ENCODE data around the gene MRPL43. TPM values are rescaled to one million over a fixed set of nuclear protein-coding genes. Genes with fewer than 3 reads are reported as not detected.

MRPL43 gene
- total and polyA plus RNA-seq, 2 donors from 2014 or later = 81.5 to 157 TPM

- no peak for TF ChIP-seq CTCF (IDR thresholded peaks at IDR 0.05; ENCODE audit: borderline replicate concordance, extremely low read depth, insufficient read depth)
- Histone ChIP-seq H3K27me3 (ENCODE audit: control insufficient read depth, insufficient read depth, low read length) (no peaks in the 10 kb centered on the region), H3K4me3 (ENCODE audit: low read length in 3 of 3) (peak overlapping the region in 1 of 3 donors; percentile 76), H3K27ac (ENCODE audit: low read depth in 2 of 2, low read length in 2 of 2) (no peak overlapping the region), H3K9me3 (ENCODE audit: control insufficient read depth in 2 of 3, insufficient read depth in 1 of 3, low read length in 3 of 3) (no peaks in the 10 kb centered on the region), H3K4me1 (ENCODE audit: control insufficient read depth in 2 of 3, insufficient read depth in 2 of 3, low read depth in 1 of 3, low read length in 3 of 3) (peaks cover 5 to 24% (median 24%) of the 10 kb centered on the region in 3 donors), H3K36me3 (ENCODE audit: control insufficient read depth in 2 of 3, insufficient read depth in 3 of 3, low read length in 3 of 3) (peaks cover 4 to 5% (median 4%) of the 10 kb centered on the region in 3 donors), H3K9ac (ENCODE audit: low read length in 3 of 3) (peak overlapping the region in 1 of 3 donors; percentile 69)
- no peak for DNase-seq
- intact Hi-C loops (cut with DNase I) = no loop called here
- no peak for FAIRE-seq
Observed at GRCh38 chr10:100968062-100968736, 19.1 kb downstream of the MRPL43 start.

- peaks cover 4 to 8% (median 4%) of the 10 kb centered on the region in 3 donors for H3K36me3 ChIP-seq (ENCODE audit: control insufficient read depth in 2 of 3, insufficient read depth in 3 of 3, low read length in 3 of 3)
- H3K4me1 ChIP-seq (ENCODE audit: control insufficient read depth in 2 of 3, insufficient read depth in 2 of 3, low read depth in 1 of 3, low read length in 3 of 3) = peaks cover 5 to 24% (median 24%) of the 10 kb centered on the region in 3 donors
- no peak overlapping the region for H3K27ac ChIP-seq (ENCODE audit: low read depth in 2 of 2, low read length in 2 of 2)
- no peak overlapping the region for H3K4me3 ChIP-seq (ENCODE audit: low read length in 3 of 3)
- FAIRE-seq = no peak
- DNase-seq = no peak
- intact Hi-C loops (cut with DNase I) = no loop called here
- no peak for TF ChIP-seq CTCF (IDR thresholded peaks at IDR 0.05; ENCODE audit: borderline replicate concordance, extremely low read depth, insufficient read depth)
- H3K27me3 ChIP-seq (ENCODE audit: control insufficient read depth, insufficient read depth, low read length) = no peaks in the 10 kb centered on the region
- H3K9ac ChIP-seq (ENCODE audit: low read length in 3 of 3) = no peak overlapping the region
- no peaks in the 10 kb centered on the region for H3K9me3 ChIP-seq (ENCODE audit: control insufficient read depth in 2 of 3, insufficient read depth in 1 of 3, low read length in 3 of 3)
Observed at GRCh38 chr10:100967332-100967731, 20.0 kb downstream of the MRPL43 start.

- H3K36me3 ChIP-seq (ENCODE audit: control insufficient read depth in 2 of 3, insufficient read depth in 3 of 3, low read length in 3 of 3) = peaks cover 4 to 10% (median 4%) of the 10 kb centered on the region in 3 donors
- intact Hi-C loops (cut with DNase I) = no loop called here
- no peaks in the 10 kb centered on the region for H3K9me3 ChIP-seq (ENCODE audit: control insufficient read depth in 2 of 3, insufficient read depth in 1 of 3, low read length in 3 of 3)
- no peak for TF ChIP-seq CTCF (IDR thresholded peaks at IDR 0.05; ENCODE audit: borderline replicate concordance, extremely low read depth, insufficient read depth)
- H3K27me3 ChIP-seq (ENCODE audit: control insufficient read depth, insufficient read depth, low read length) = no peaks in the 10 kb centered on the region
- FAIRE-seq (no peak), DNase-seq (no peak)
- H3K4me3 ChIP-seq (ENCODE audit: low read length in 3 of 3) = no peak overlapping the region
- H3K4me1 ChIP-seq (ENCODE audit: control insufficient read depth in 2 of 3, insufficient read depth in 2 of 3, low read depth in 1 of 3, low read length in 3 of 3) = peaks cover 5 to 22% (median 22%) of the 10 kb centered on the region in 3 donors
- H3K27ac ChIP-seq (ENCODE audit: low read depth in 2 of 2, low read length in 2 of 2) = no peak overlapping the region
- no peak overlapping the region for H3K9ac ChIP-seq (ENCODE audit: low read length in 3 of 3)
Observed at GRCh38 chr10:100966887-100967286, 20.4 kb downstream of the MRPL43 start.
